GM19372 (cell line): ENCODE results near the gene KIAA1549.

Experiments used
- ATAC-seq: cut with Tn5 transposase; IDR thresholded peaks from one replicate; pipeline ENCODE4 v1.9.1; 2021; ENCODE audit warnings: mild to moderate bottlenecking, low read depth, moderate library complexity; ENCODE audit not compliant: unreplicated experiment

KIAA1549 gene

GRCh38 chr7:138913783-138914182 is 67.4 kb downstream of the KIAA1549 start:
- no peak for ATAC-seq

DNA sequence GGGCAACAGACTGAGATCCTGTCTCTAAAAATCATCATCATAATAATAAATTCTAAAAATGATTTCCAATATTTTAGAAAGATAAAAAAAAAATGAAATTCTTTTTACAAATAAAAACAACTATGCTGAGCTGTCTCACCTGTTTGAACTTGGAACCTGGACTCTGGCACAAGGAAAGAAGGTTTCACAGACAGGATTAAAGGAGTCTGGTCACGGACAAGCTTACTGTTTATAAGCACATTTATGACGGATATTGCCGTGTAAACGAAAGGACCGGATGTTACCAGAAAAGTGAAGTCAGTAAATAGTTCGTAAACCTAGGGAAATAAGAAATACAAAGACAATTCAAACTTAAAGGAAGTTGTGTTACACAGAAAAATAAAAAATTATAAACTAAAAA is 70.2 kb downstream of the KIAA1549 start:
- ATAC-seq = no peak

- ATAC-seq = no peak
These were observed 73.3 kb downstream of the KIAA1549 start for GRCh38 chr7:138907850-138908249.

GRCh38 chr7:138907201-138907847 is 73.9 kb downstream of the KIAA1549 start:
- ATAC-seq = no peak

DNA sequence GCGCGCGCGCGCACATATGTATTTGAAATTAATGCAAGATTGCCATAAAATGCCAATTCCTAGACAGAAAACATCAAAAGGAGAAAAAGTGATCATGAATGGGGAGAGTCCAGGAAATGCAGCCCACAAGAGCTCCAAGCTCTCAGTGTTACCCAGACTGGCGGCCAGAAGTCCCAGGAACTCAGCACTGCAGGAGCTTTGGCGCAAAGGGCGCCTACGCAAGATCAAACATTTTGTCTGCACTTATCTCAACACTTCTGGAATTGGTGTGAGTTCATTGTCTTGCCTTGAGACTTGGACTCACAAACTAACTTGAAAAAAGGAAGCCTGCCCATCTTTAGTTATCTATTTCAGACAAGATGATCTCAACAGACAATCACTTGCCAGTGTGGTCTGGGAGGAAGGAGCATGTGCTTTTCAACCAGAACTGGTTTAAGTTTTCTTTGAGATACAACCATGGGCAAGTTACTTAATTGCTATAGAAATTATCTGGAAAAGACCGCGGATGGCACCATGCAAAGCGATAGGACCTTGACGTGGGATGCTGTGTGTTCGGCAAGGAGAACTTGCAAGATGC is 77.2 kb downstream of the KIAA1549 start:
- ATAC-seq = no peak

DNA sequence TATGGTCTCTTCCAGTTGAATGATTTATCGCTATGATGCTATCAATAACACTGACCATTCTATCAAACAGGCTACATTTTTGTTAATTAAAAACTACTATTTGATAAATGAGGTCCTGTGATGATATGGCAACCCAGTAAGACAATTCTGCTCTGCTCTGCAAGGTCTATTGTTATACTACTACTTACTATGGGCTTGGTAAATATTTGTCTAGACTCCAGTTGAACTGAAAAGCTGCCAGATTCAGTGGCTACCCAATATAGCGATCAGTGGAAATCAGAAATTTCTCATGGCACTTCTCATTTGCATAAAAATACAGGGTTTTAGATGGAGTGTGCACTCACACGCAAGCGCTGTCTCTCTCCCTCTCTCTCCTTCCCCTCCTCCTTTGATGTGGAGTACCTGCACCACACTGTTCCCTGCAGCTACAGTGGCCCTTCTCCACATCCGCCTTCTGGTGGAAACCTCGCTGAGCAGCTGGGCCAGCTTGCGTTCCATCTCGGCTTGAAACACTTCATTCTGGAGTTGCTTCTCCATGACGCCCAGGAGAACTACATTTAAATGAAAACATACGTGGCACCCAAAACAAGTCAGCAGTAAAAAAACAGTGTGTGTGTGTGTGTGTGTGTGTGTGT is 77.9 kb downstream of the KIAA1549 start:
- ATAC-seq = no peak

DNA sequence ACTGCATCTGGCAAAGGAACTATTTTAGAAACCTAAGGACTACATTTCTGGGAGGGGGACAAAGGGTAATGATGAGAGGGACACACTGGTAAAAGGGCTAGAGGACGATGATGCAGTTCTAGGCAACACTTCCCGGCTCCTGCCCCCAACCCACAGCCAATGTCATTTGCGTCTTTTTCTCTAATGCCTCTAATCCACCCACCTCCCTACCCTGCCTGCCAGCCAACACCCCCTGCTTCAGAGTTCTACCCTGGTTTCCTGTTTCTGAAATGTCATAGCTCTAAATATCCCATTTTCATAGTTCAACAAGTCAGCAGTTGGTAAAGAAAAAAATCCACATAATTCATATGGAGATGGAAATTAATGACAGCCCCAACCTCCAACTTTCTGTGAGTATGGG is 79.0 kb downstream of the KIAA1549 start:
- no peak for ATAC-seq

- ATAC-seq = no peak
These were observed 81.0 kb downstream of the KIAA1549 start for GRCh38 chr7:138900035-138900828.

DNA sequence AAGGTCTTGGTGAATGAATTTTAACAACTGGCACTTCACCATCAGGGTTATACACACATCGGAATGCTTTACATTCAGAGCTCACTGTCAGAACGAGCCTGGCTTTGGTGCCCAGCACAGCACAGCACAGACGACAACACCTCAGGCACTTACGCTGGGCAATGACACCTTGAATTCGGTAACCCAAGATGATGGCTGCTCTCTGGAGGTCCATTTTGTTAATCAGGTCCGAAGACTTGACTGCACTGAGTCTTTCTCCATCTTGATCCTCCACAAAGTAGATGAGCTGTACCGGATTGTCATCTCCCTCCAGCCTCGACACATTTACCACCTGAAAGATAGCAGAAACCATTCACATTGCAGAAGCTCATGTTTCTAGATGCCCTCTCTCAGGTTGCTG is 82.4 kb downstream of the KIAA1549 start:
- ATAC-seq = no peak

GRCh38 chr7:138898255-138898654 is 82.9 kb downstream of the KIAA1549 start:
- ATAC-seq = no peak

DNA sequence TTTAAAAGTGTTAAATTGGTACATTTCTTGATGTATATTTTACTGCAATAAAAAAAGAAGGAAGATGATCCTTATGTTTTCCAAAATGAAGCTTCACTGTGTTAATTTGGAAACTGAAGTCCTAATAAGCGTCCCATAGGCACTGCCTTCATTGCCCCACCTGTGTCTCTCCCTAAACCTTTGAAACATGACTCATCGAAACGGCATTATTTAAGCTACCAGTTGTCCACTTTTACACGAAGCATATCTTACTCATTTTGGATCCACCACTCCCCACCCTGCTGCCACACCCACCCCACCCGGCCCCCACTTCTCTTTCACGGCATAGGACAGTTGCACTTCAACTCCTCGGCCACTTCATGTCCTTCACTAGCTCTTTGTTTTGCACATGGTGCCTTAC is 85.5 kb downstream of the KIAA1549 start:
- no peak for ATAC-seq

- ATAC-seq = no peak
These were observed 87.9 kb downstream of the KIAA1549 start for GRCh38 chr7:138893258-138893657.

DNA sequence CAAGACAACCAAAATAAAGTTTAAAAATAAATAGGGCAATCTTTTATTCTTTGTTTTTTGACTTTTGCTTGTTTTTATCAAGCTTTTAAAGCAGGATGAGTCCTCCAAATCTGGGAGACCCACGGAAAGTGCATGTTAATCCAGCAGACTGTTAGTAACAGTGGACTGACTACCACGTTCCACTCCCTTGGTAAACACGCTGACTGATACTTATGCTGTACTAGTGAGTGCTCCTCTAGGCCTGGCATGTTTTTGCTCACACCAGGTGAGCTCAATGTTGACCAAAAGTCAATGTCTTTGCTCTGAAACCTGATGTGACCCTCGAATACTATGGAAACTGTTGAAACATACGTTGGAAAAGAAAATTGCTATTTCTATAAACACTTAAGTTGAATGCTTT is 88.4 kb downstream of the KIAA1549 start:
- ATAC-seq = no peak

DNA sequence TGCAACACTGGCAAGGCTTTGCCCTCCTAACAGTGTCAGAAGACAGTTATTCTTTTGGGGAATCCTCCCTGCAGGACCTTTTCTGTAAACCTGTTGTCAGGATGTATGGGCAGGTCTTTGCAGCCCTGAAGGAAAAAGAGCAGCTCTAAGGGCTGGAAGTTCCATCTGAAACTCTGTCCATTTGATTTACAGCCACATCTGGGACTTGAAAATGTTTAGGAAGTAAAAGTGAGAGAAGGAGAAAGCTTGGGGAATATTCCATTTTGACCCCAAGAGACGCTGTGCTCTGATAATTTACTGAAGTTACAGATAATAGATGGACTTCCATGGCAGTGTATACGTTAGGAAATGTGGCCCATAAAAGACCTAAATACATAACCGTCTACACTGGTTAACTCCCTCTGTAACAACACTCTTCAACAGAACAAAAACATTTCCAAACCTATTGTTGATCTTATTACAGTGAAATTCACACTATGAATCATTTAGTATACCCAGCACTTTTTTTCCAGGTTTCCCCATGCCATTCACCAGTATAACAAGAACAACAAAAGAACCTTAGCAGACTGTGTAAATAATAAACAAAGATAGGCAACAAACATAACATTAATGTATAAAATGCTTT is 89.1 kb downstream of the KIAA1549 start:
- no peak for ATAC-seq

GRCh38 chr7:138891446-138891810 is 89.8 kb downstream of the KIAA1549 start:
- no peak for ATAC-seq

- ATAC-seq = no peak
These were observed 90.4 kb downstream of the KIAA1549 start for GRCh38 chr7:138890499-138891445.

DNA sequence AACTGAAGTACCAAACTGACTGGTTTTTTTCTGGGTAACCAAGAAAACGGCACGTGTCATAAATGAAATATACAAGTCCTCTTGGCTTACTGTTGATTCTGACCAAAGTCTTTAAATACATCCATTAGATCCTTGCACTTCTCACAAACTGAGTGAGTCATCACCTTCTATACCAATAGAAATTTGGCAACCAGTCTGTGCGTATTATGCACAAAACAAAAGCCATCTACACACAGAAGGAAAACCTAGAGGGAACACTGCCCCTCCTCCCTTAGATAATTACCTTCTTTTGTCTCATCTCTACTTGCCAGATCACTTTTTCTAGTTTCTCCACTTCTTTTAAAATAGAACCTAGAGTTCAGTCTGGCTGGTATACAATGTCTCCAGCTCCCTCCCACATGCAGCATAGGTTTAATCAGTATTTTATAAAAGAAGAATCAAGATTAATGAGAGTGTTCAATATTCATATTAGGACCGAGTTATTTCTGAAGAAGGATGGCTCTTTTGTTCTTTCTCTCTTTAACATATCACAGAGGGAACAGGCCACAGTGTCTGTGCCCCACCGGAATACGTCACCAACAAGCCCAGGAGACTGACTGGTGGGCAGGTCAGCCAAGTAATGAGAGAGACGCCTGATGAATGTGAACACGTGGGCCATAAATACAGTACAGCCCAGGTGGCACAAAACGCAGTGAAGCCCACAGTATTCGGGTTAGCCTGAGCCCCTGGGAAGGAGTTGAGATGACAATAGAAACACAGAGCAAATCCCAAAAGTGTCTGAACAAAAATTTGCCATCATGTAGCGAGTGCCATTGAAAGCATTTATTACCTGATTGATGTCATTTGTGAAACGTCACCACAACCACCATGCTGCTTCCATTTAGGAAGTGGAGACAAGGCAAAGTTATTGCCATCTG is 91.3 kb downstream of the KIAA1549 start:
- ATAC-seq = no peak

GRCh38 chr7:138887872-138888656 is 93.1 kb downstream of the KIAA1549 start:
- ATAC-seq = no peak
